NK-92 treated with Interleukin-12 subunit alpha and Interleukin-12 subunit beta, amount 100 ng/mL, for 24 hours (cell line): ENCODE results near the gene SSTR4.
"Not testable (repeated sequence)": the region's sequence is repeated elsewhere in the genome, so short reads cannot be mapped to it uniquely, and the experiment has no call there.

Source experiments
- DNase-seq: peaks from one replicate; lab custom pipeline; 2025; lab: John Stamatoyannopoulos, UW

Gene SSTR4

GRCh38 chr20:23034721-23035671, at the start of gene SSTR4:
Gene SSTR4, plus strand, starts transcription at chr20:23035312. Its CDS starts 172 bp downstream, at chr20:23035484.
- no peak for DNase-seq

- DNase-seq = no peak
Measured at GRCh38 chr20:22986601-22987000, 48.5 kb upstream of the SSTR4 start.

- not testable (repeated sequence) for DNase-seq
Measured at GRCh38 chr20:22991424-22991823, 43.7 kb upstream of the SSTR4 start.

- DNase-seq = no peak
Measured at GRCh38 chr20:22993823-22994222, 41.3 kb upstream of the SSTR4 start.

- DNase-seq = no peak
Measured at GRCh38 chr20:22995923-22996322, 39.2 kb upstream of the SSTR4 start.

GRCh38 chr20:22998476-22998875, 36.6 kb upstream of the SSTR4 start:
- DNase-seq = no peak

GRCh38 chr20:22999756-23000155, 35.4 kb upstream of the SSTR4 start:
- no peak for DNase-seq

GRCh38 chr20:23000232-23000947, 34.7 kb upstream of the SSTR4 start:
- no peak for DNase-seq

- DNase-seq = no peak
Measured at GRCh38 chr20:23002276-23002675, 32.8 kb upstream of the SSTR4 start.

GRCh38 chr20:23003077-23003635, 32.0 kb upstream of the SSTR4 start:
- DNase-seq = no peak

GRCh38 chr20:23003881-23004460, 31.1 kb upstream of the SSTR4 start:
- DNase-seq = no peak

- DNase-seq = no peak
Measured at GRCh38 chr20:23005776-23006175, 29.3 kb upstream of the SSTR4 start.

- DNase-seq = no peak
Measured at GRCh38 chr20:23007462-23007861, 27.6 kb upstream of the SSTR4 start.

GRCh38 chr20:23007886-23008655, 27.0 kb upstream of the SSTR4 start:
- DNase-seq = no peak

GRCh38 chr20:23008667-23009066, 26.4 kb upstream of the SSTR4 start:
- DNase-seq = no peak

- DNase-seq = no peak
Measured at GRCh38 chr20:23009636-23010035, 25.5 kb upstream of the SSTR4 start.

GRCh38 chr20:23010096-23010495, 25.0 kb upstream of the SSTR4 start:
- DNase-seq = no peak

GRCh38 chr20:23011008-23011721, 23.9 kb upstream of the SSTR4 start:
- no peak for DNase-seq

GRCh38 chr20:23013429-23013828, 21.7 kb upstream of the SSTR4 start:
- DNase-seq = no peak

GRCh38 chr20:23017516-23017915, 17.6 kb upstream of the SSTR4 start:
- DNase-seq = no peak

GRCh38 chr20:23018432-23018831, 16.7 kb upstream of the SSTR4 start:
- no peak for DNase-seq
